ENCODE results near the gene THBS2. TPM values are rescaled to one million over a fixed set of nuclear protein-coding genes. Genes with fewer than 3 reads are reported as not detected.

THBS2 gene
- total and polyA plus RNA-seq, 2 of the 8 experiments (the other 6 are each of a cell fraction or from before 2014, with no cell fraction given): 11.0 to 22.5 TPM

GRCh38 chr6:169222126-169222525 lies 31.5 kb downstream of the THBS2 start:
- Histone ChIP-seq H2BK120ac (replicated peaks; ENCODE audit: low read depth, low read length) (no peak overlapping the region), H3K79me1 (ENCODE audit: low read depth, low read length) (no peaks in the 10 kb centered on the region), H3K4ac (replicated peaks; ENCODE audit: insufficient read length, low read depth, low read length) (no peak overlapping the region), H2BK20ac (ENCODE audit: low read length) (no peak overlapping the region), H3K4me2 (ENCODE audit: insufficient read depth in 1 of 2, low read depth in 2 of 2, low read length in 2 of 2) (no peak overlapping the region), H2AK5ac (ENCODE audit: low read depth, low read length) (no peak overlapping the region), H3K56ac (replicated peaks; ENCODE audit: insufficient read length, low read depth, low read length) (no peak overlapping the region), H3K23ac (ENCODE audit: insufficient read length) (no peak overlapping the region), H4K20me1 (replicated peaks in 1 of 2; ENCODE audit: control insufficient read depth in 1 of 2, insufficient read depth in 2 of 2, low read length in 2 of 2) (no peaks in the 10 kb centered on the region), H3K27me3 (replicated peaks in 1 of 4; ENCODE audit: control insufficient read depth in 3 of 4, extremely low read depth in 1 of 4, insufficient read depth in 3 of 4, low read length in 3 of 4) (no peaks in the 10 kb centered on the region), H2BK5ac (ENCODE audit: low read depth, low read length) (no peak overlapping the region), H3K23me2 (ENCODE audit: low read depth, low read length) (peaks cover 15% of the 10 kb centered on the region; the same call in 1 of the 2 replicates), H3K9me3 (ENCODE audit: insufficient read depth in 2 of 2, low read depth in 1 of 2, low read length in 1 of 2) (peaks cover 10 to 12% of the 10 kb centered on the region in 2 experiments), H2BK12ac (ENCODE audit: low read depth, low read length) (no peak overlapping the region), H4K5ac (ENCODE audit: insufficient read length, low read depth, low read length) (no peak overlapping the region), H4K8ac (ENCODE audit: extremely low read depth, insufficient read depth, low read length) (no peak overlapping the region), H3K9ac (replicated peaks in 1 of 4; ENCODE audit: extremely low read depth in 1 of 4, low read depth in 3 of 4, low read length in 3 of 4) (no peak overlapping the region), H3K18ac (ENCODE audit: extremely low read depth, low read length) (no peak overlapping the region), H3K79me2 (ENCODE audit: control insufficient read depth in 1 of 2, insufficient read depth in 2 of 2, low read length in 2 of 2) (no peaks in the 10 kb centered on the region), H3K27ac (ENCODE audit: low read depth, low read length) (no peak overlapping the region), H3K14ac (ENCODE audit: insufficient read length) (no peak overlapping the region), H3K36me3 (ENCODE audit: control insufficient read depth in 2 of 4, insufficient read depth in 4 of 4, low read length in 3 of 4) (peaks cover 2 to 49% (median 15%) of the 10 kb centered on the region in 4 experiments; a peak in 6 of 8 replicates), H3K4me1 (replicated peaks in 1 of 4; ENCODE audit: control insufficient read depth in 3 of 4, insufficient read depth in 4 of 4, low read length in 3 of 4) (no peaks in the 10 kb centered on the region), H3K4me3 (ENCODE audit: extremely low read depth in 1 of 4, insufficient read depth in 2 of 4, low read depth in 3 of 4, low read length in 4 of 4) (no peak overlapping the region), H4K91ac (replicated peaks; ENCODE audit: insufficient read length, low read length) (no peak overlapping the region), H2AFZ (ENCODE audit: low read length) (no peak overlapping the region), H2BK15ac (ENCODE audit: low read length) (no peak overlapping the region)
- no peak for FAIRE-seq
- ChIA-PET POLR2A (ENCODE audit: partially characterized antibody) (interaction anchor here (0.9 kb wide), 1 partner anchor 24 kb away, joined by 3 read pairs; no protein-coding TSS in a partner anchor), CTCF (ENCODE audit: partially characterized antibody) (interaction anchor here (0.7 kb wide), 1 partner anchor 20 kb away, joined by 4 read pairs; no protein-coding TSS in a partner anchor)
- WGBS, 2 experiments (ENCODE audit: extremely low coverage in 1 of 2, insufficient coverage in 1 of 2, insufficient read length in 1 of 2, insufficient replicate concordance in 2 of 2, low coverage in 1 of 2, low lambda C conversion rate in 2 of 2, missing lambda C conversion rate in 1 of 2): 98% methylated on average over 24 of the region's 24 CpGs; no CpG with 5 or more reads in 1 of the 2 experiments
- no peak for DNase-seq (ENCODE audit: low read depth in 1 of 2, low spot score in 2 of 2)
- TF ChIP-seq TAF1 (IDR thresholded peaks at IDR 0.05; ENCODE audit: low read depth, low read length) (no peak), CBX8 (IDR thresholded peaks at IDR 0.05; ENCODE audit: borderline replicate concordance, low read depth, low read length) (no peak), TEAD4 (IDR thresholded peaks at IDR 0.05; ENCODE audit: low read depth, low read length) (no peak), CHD1 (IDR thresholded peaks at IDR 0.05; ENCODE audit: low read depth, low read length) (no peak), SIX5 (IDR thresholded peaks at IDR 0.05; ENCODE audit: low read depth, low read length) (no peak), RBBP5 (IDR thresholded peaks at IDR 0.05; ENCODE audit: borderline replicate concordance, low read depth, low read length) (no peak), MAX (IDR thresholded peaks at IDR 0.05) (no peak), ATF2 (IDR thresholded peaks at IDR 0.05; ENCODE audit: low read length) (no peak), POLR2AphosphoS5 (IDR thresholded peaks at IDR 0.05; ENCODE audit: low read depth, low read length) (no peak), POU5F1 (IDR thresholded peaks at IDR 0.05; ENCODE audit: low read depth, low read length) (no peak), GTF2F1 (IDR thresholded peaks at IDR 0.05; ENCODE audit: borderline replicate concordance, low read depth, low read length) (no peak), SP4 (IDR thresholded peaks at IDR 0.05; ENCODE audit: low read length) (no peak)
- TF ChIP-seq, protein P1, sequence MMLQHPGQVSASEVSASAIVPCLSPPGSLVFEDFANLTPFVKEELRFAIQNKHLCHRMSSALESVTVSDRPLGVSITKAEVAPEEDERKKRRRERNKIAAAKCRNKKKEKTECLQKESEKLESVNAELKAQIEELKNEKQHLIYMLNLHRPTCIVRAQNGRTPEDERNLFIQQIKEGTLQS (IDR thresholded peaks at IDR 0.05; ENCODE audit: insufficient read depth, low read depth, low read length): no peak

Data from H1 (cell line).